Duodenal mucosa (tissue), 2 donors: ENCODE results near the gene ACTL7A.

Experiments used
- H3K27ac ChIP-seq: one replicate; pipeline ENCODE4 v1.7.0; 2013; ENCODE audit warnings: low read depth, low read length
- H3K27me3 ChIP-seq, 2 donors: one replicate each; pipeline ENCODE4 v1.7.0; 2013; ENCODE audit warnings: low read length in 2 of 2, control low read depth in 1 of 2; ENCODE audit not compliant: insufficient read depth in 2 of 2, control insufficient read depth in 1 of 2
- H3K36me3 ChIP-seq, 2 donors: one replicate each; pipeline ENCODE4 v1.7.0; 2013; ENCODE audit warnings: low read length in 2 of 2, control low read depth in 1 of 2; ENCODE audit not compliant: insufficient read depth in 2 of 2, control insufficient read depth in 1 of 2
- H3K4me1 ChIP-seq, 2 donors: one replicate each; pipeline ENCODE4 v1.7.0; 2013; ENCODE audit warnings: low read length in 2 of 2, control low read depth in 1 of 2; ENCODE audit not compliant: insufficient read depth in 2 of 2, control insufficient read depth in 1 of 2
- H3K4me3 ChIP-seq, 2 donors: one replicate each; pipeline ENCODE4 v1.7.0; 2013; ENCODE audit warnings: low read length in 2 of 2, low read depth in 1 of 2
- H3K9ac ChIP-seq, 2 donors: one replicate each; pipeline ENCODE4 v1.7.0; 2013; ENCODE audit warnings: low read length in 2 of 2, low read depth in 1 of 2
- H3K9me3 ChIP-seq, 2 donors: one replicate each; pipeline ENCODE4 v1.7.0; 2013; ENCODE audit warnings: low read length in 2 of 2, control low read depth in 1 of 2; ENCODE audit not compliant: control insufficient read depth in 1 of 2

ACTL7A gene, protein sequence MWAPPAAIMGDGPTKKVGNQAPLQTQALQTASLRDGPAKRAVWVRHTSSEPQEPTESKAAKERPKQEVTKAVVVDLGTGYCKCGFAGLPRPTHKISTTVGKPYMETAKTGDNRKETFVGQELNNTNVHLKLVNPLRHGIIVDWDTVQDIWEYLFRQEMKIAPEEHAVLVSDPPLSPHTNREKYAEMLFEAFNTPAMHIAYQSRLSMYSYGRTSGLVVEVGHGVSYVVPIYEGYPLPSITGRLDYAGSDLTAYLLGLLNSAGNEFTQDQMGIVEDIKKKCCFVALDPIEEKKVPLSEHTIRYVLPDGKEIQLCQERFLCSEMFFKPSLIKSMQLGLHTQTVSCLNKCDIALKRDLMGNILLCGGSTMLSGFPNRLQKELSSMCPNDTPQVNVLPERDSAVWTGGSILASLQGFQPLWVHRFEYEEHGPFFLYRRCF

DNA sequence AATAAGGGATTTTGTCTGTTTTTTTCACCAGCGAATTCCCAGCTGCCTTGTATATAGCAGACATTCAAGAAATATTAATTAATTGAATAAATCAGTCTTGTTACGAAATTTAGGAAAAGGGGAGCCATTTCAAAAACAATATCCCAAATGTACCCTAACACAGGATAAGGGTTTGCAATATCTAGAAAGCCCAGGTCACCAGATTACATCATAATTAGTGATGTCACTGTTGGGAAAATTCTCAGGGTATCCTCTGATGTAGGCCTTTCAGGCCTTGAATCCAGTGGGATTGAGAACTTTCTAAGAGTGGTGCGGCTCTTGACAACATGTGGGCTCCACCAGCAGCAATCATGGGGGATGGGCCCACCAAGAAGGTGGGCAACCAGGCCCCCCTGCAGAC lies at the start of gene ACTL7A:
Gene ACTL7A (plus strand): TSS at position 270 of the 400 bp plus-strand sequence. CDS start 57 bp downstream, at position 327.
- Histone ChIP-seq H3K27ac (no peak within 1 kb of the TSS), H3K4me3 (no peak within 1 kb of the TSS), H3K4me1 (no peaks in the 10 kb centered on the region)

DNA sequence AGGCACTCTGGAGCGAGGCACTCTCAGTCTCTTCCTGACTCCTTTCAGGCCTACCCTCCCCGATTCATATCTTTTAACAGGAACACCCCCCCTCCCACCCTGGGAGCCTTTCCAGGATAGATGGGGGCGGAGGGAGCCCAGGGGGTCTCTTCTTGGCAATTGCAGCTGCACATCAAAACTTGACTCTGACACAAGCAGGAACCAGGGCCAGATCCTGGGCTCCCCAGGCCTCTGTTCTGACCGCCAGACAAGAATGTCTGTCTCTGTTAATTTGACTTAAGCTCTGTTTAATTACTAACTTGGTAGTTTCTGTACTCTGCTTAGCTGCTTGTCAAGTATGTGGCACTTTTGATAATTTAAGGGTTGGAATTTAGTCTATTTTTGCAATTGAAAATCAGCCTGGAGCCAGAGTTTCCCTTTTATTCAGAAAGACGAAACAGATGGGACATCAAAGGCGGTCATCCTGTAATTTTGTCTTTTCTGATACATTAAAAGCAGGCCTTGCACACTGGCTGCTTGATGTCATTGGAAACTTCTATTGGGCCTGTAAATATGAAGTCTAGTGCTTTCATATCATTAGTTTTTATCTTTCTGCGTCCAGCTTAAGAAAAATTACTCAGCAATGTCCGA lies 49.6 kb upstream of the ACTL7A start:
- Histone ChIP-seq H3K9me3 (no peaks in the 10 kb centered on the region), H3K27me3 (no peaks in the 10 kb centered on the region), H3K9ac (no peak overlapping the region), H3K36me3 (no peaks in the 10 kb centered on the region), H3K4me3 (no peak overlapping the region), H3K27ac (no peak overlapping the region), H3K4me1 (no peaks in the 10 kb centered on the region)

More for the DNA sequence above, at the start of gene ACTL7A:
- H3K9ac ChIP-seq = no peak within 1 kb of the TSS
- no peaks in the 10 kb centered on the region for H3K9me3 ChIP-seq
- H3K36me3 ChIP-seq = peaks cover 0 to 1% of the 10 kb centered on the region in 2 donors
- no peaks in the 10 kb centered on the region for H3K27me3 ChIP-seq

DNA sequence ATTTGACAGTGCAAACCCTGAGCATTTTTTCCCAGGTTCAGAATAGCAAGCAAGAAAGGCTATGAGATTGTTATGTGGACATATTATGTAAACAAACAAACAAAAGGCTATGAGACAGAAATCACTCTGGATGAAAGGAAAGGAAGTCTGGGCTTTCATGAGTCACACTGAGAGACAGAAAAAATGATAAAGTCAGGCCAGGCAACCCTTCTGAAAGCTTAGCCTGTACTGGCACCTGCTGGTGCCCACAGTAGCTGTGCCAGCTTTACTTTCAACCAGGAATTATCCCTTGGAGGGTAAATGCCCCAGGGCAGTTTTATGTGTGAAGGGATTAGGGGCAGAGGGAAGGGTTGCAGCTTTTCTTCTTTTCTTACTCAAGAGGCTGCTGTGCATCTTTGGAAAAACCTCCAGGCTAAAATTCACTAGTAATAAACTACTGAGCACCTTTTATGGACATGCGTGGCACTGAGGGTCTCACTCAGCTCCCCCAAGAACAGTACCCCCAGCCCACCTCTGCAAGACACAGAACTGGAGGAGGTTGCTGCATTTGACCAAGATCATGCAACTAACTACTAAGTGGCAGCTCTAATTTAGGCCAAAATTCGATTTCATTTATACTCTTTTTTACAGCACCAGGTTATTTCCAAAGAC lies 48.0 kb upstream of the ACTL7A start:
- H3K4me1 ChIP-seq = no peaks in the 10 kb centered on the region
- H3K4me3 ChIP-seq = no peak overlapping the region
- no peaks in the 10 kb centered on the region for H3K27me3 ChIP-seq
- H3K9me3 ChIP-seq = no peaks in the 10 kb centered on the region
- H3K9ac ChIP-seq = no peak overlapping the region
- no peaks in the 10 kb centered on the region for H3K36me3 ChIP-seq
- H3K27ac ChIP-seq = no peak overlapping the region

DNA sequence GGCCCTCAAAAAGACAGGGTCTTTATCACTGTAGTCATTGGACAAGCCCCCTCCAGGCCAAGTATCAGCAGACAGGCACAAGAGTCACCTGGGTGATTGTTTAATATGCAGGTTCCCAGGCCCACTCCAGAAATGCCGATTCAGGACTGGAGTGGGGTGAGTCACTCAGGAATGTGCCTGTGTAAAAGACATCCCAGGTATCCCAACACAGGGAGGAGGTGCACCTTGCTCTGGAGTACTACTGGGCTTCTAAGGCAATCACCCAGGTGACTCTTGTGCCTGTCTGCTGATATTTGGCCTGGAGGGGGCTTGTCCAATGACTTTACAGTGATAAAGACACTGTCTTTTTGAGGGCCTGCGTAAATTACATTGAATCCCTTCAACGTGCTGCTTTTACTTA lies 46.9 kb upstream of the ACTL7A start:
- Histone ChIP-seq H3K4me3 (no peak overlapping the region), H3K9ac (no peak overlapping the region)

DNA sequence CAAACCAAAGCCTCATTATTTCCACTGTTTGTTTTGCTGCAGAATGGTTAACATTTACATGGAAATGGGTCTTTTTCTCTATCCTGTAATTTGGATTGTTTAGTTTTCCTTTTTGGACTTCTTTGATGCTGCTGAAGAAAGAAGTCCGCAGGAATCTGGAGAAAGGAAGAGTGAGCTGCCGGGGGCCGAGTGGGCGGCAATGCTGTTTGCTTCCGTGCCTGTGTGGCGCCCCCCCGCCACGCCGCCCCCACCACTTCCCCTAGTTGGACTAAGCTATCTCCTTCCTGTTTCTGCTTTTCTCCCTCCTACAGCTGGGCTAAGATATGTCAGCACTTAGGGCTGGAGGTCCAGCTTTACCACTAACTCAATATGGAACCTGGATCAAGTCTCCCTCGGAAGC lies 46.0 kb upstream of the ACTL7A start:
- H3K36me3 ChIP-seq = no peaks in the 10 kb centered on the region
- no peak overlapping the region for H3K27ac ChIP-seq
- H3K27me3 ChIP-seq = no peaks in the 10 kb centered on the region
- no peaks in the 10 kb centered on the region for H3K4me1 ChIP-seq
- no peak overlapping the region for H3K9ac ChIP-seq
- no peak overlapping the region for H3K4me3 ChIP-seq
- H3K9me3 ChIP-seq = no peaks in the 10 kb centered on the region

More for the DNA sequence above, 46.9 kb upstream of the ACTL7A start:
- H3K27me3 ChIP-seq = no peaks in the 10 kb centered on the region
- no peaks in the 10 kb centered on the region for H3K4me1 ChIP-seq
- no peaks in the 10 kb centered on the region for H3K36me3 ChIP-seq
- H3K9me3 ChIP-seq = no peaks in the 10 kb centered on the region
- no peak overlapping the region for H3K27ac ChIP-seq

DNA sequence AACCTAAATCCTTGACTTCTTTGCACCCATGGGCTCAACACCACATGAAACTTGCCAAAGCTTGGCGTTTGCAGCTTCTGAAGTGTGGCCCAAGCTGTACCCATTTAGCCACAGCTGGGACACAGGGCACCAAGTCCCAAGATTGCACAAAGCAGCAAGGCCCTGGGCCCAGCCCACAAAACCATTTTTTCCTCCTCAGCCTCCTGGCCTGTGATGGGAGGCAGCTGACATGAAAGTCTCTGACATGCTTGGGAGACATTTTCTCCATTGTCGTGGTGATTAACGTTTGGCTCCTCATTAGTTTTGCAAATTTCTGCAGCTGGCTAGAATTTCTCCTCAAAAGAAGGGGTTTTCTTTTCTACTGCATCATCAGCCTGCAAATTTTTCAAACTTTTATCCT lies 38.2 kb upstream of the ACTL7A start:
- H3K4me1 ChIP-seq = no peaks in the 10 kb centered on the region
- no peak overlapping the region for H3K27ac ChIP-seq
- no peak overlapping the region for H3K9ac ChIP-seq
- no peaks in the 10 kb centered on the region for H3K36me3 ChIP-seq
- H3K27me3 ChIP-seq = no peaks in the 10 kb centered on the region
- no peak overlapping the region for H3K4me3 ChIP-seq
- peaks cover 6 to 9% of the 10 kb centered on the region in 2 donors for H3K9me3 ChIP-seq

DNA sequence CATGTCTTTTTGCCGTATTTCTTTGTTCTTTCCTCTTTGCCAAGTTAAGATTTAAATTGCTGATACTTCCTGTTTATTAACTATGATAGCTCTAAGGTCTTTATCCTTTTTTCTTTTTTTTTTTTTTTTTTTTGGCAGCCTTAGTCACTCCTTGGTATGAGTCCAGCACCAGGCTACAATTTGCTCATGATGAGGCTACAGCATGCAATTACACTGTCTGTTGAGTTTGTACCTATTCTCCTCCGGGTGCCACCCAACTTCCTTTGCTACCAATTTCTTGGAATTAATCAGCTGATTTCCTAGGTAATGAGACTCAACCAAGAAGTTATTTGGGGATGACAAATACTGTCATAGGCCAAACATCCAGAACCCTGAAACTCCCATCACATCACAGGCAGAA lies 31.8 kb upstream of the ACTL7A start:
- H3K4me3 ChIP-seq = no peak overlapping the region
- no peaks in the 10 kb centered on the region for H3K27me3 ChIP-seq
- H3K27ac ChIP-seq = no peak overlapping the region
- no peaks in the 10 kb centered on the region for H3K9me3 ChIP-seq
- no peaks in the 10 kb centered on the region for H3K36me3 ChIP-seq
- H3K4me1 ChIP-seq = no peaks in the 10 kb centered on the region
- no peak overlapping the region for H3K9ac ChIP-seq

DNA sequence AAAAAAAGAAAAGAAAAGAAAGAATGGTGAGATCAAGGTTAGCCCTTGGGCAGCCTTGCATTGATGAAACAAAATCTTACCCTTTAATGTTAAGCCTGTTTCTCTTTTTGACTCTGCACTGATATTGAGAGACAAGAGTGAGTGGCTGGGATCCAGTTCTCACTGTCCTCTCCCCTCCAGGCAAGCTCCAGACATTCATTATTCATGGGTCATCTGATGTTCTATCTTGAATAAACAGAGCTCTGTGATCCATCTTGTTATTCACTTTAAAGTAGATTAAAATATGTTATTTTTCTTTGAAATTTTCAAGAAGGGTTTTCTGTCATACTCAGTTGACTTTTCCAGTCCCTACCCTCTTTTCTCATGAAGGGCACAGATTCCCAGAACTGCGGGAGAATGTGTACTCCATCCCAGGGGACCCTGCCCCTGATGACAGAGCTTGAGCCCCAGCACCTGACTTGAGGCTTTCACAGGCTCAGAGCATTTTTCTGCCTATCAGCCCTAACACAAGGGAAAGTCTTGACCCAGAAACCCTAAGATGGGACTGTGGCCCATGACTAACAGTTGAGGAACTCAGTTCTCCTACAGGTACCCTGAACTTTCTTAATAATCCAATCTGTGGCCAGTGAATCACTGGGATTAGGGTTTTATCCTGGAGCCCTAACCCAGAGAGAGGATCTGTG lies 30.4 kb upstream of the ACTL7A start:
- Histone ChIP-seq H3K9me3 (no peaks in the 10 kb centered on the region), H3K27ac (no peak overlapping the region)

DNA sequence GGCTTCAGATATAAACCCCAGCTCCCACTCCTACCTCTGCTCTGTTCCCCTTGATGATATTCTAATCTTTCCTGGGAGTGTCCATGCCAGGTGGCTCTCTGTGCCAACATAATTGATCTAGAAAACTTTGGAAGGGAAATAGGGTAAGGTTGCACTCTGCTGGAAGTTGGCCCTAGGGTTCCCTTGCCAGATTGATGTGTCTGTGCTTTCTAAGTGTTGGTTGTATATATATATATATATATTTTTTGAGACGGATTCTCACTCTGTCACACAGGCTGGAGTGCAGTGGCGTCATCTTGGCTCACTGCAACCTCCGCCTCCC lies 29.9 kb upstream of the ACTL7A start:
- H3K27ac ChIP-seq = no peak overlapping the region

More for the DNA sequence above, 30.4 kb upstream of the ACTL7A start:
- Histone ChIP-seq H3K27me3 (no peaks in the 10 kb centered on the region), H3K36me3 (no peaks in the 10 kb centered on the region), H3K4me1 (no peaks in the 10 kb centered on the region), H3K9ac (no peak overlapping the region), H3K4me3 (no peak overlapping the region)

More for the DNA sequence above, 29.9 kb upstream of the ACTL7A start:
- Histone ChIP-seq H3K9ac (no peak overlapping the region), H3K36me3 (no peaks in the 10 kb centered on the region), H3K27me3 (no peaks in the 10 kb centered on the region), H3K9me3 (no peaks in the 10 kb centered on the region), H3K4me1 (no peaks in the 10 kb centered on the region), H3K4me3 (no peak overlapping the region)
